Left lung (tissue), 10 donors: ENCODE data around the gene SBK1. TPM values are rescaled to one million over a fixed set of nuclear protein-coding genes. Genes with fewer than 3 reads are reported as not detected.
A peak's percentile ranks its signal among the peaks of the same experiment; 100 is the strongest.

Experiments used
- ATAC-seq: fragments of 200-7000 bp; cut with Tn5 transposase; one replicate; pipeline ENCODE4 v1.9.1; 2020; ENCODE audit warnings: moderate library complexity
- DNase-seq, 4 donors: peaks; one replicate each; pipeline ENCODE4 v3.0.0-alpha.2; 2013 to 2020
- H3K27ac ChIP-seq, 2 donors: fragments of 200-600 bp; sonication (generic) in 1 of 2; one replicate each; pipeline versions ENCODE4 v1.5.0 to v1.8.0; 2020 to 2021
- H3K27me3 ChIP-seq, 2 donors: fragments of 200-600 bp; sonication (generic) in 1 of 2; one replicate each; pipeline versions ENCODE4 v1.5.0 to v1.8.0; 2020 to 2021
- H3K36me3 ChIP-seq, 2 donors: fragments of 200-600 bp; sonication (generic) in 1 of 2; one replicate each; pipeline versions ENCODE4 v1.5.0 to v1.8.0; 2020 to 2021
- H3K4me1 ChIP-seq, 2 donors: fragments of 200-600 bp; one replicate each; pipeline ENCODE4 v1.8.0; 2021
- H3K4me3 ChIP-seq, 2 donors: fragments of 200-600 bp; sonication (generic) in 1 of 2; one replicate each; pipeline versions ENCODE4 v1.5.0 to v1.8.0; 2020 to 2021; ENCODE audit warnings: mild to moderate bottlenecking in 1 of 2
- H3K9me3 ChIP-seq, 2 donors: fragments of 200-600 bp; sonication (generic) in 1 of 2; one replicate each; pipeline versions ENCODE4 v1.5.0 to v1.8.0; 2020 to 2021
- intact Hi-C, 2 donors: fragments of 100-400 bp; cut with DNase I; formaldehyde crosslinking; loops; one replicate each; pipeline versions ENCODE4 v1.11.2 to v1.14.2; 2022
- polyA plus RNA-seq, 6 donors: library from polyadenylated mRNA; unstranded; fragments of 120-200 nt; gene quantifications; one replicate each; pipeline ENCODE4 v1.2.1, GENCODE V29; 2013; ENCODE audit not compliant: insufficient read length in 6 of 6
- total RNA-seq, 2 donors: library from RNA; stranded (reverse); fragmentation: NEBNext Ultra II Directional; extraction: Animal tissue kit (Norgen Biotek cat#: 25700); gene quantifications; one replicate each; pipeline ENCODE4 v1.2.1, GENCODE V29; 2021
- TF ChIP-seq, protein P1 (sequence below), 2 donors: fragments of 200-600 bp; sonication (generic) in 1 of 2; IDR thresholded peaks; one replicate each; pipeline versions ENCODE4 v1.5.0 to v1.8.0; 2021; ENCODE audit warnings: antibody characterized with exemption in 2 of 2
- donor health status: DM: no; HTN: yes; CAD: no.
- donor health status: DM: no; HTN: no; CAD: no.

The SBK1 gene
- total and polyA plus RNA-seq, 8 donors, result 1.7 to 16.4 (median 14.4) TPM

DNA sequence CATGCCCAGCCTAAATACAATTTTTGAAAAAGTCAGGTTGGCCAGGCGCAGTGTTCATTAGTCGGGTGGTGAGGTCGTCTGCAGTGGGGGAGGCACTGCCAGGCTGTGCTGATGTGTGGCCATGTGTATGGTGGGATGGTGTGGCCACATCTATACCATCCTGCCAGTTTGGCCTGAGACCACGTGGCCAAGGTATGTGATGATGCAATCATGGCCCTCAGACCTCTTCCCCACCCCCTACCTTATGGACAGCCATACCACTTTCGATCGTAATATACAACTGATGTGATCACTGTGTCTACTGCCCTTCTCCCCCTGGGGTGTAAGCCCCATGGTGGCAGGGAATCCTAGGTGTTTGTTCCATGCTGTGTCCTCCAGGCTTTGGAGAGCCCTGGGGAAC is 23.7 kb downstream of the SBK1 start:
- Histone ChIP-seq H3K4me3 (no peak overlapping the region), H3K36me3 (no peaks in the 10 kb centered on the region), H3K4me1 (no peaks in the 10 kb centered on the region), H3K27ac (no peak overlapping the region), H3K27me3 (no peaks in the 10 kb centered on the region), H3K9me3 (no peaks in the 10 kb centered on the region)
- DNase-seq, result no peak
- TF ChIP-seq, protein P1, sequence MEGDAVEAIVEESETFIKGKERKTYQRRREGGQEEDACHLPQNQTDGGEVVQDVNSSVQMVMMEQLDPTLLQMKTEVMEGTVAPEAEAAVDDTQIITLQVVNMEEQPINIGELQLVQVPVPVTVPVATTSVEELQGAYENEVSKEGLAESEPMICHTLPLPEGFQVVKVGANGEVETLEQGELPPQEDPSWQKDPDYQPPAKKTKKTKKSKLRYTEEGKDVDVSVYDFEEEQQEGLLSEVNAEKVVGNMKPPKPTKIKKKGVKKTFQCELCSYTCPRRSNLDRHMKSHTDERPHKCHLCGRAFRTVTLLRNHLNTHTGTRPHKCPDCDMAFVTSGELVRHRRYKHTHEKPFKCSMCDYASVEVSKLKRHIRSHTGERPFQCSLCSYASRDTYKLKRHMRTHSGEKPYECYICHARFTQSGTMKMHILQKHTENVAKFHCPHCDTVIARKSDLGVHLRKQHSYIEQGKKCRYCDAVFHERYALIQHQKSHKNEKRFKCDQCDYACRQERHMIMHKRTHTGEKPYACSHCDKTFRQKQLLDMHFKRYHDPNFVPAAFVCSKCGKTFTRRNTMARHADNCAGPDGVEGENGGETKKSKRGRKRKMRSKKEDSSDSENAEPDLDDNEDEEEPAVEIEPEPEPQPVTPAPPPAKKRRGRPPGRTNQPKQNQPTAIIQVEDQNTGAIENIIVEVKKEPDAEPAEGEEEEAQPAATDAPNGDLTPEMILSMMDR (IDR thresholded peaks at IDR 0.05), result no peak
- intact Hi-C loops, result no loop called here
- ATAC-seq, result no peak

DNA sequence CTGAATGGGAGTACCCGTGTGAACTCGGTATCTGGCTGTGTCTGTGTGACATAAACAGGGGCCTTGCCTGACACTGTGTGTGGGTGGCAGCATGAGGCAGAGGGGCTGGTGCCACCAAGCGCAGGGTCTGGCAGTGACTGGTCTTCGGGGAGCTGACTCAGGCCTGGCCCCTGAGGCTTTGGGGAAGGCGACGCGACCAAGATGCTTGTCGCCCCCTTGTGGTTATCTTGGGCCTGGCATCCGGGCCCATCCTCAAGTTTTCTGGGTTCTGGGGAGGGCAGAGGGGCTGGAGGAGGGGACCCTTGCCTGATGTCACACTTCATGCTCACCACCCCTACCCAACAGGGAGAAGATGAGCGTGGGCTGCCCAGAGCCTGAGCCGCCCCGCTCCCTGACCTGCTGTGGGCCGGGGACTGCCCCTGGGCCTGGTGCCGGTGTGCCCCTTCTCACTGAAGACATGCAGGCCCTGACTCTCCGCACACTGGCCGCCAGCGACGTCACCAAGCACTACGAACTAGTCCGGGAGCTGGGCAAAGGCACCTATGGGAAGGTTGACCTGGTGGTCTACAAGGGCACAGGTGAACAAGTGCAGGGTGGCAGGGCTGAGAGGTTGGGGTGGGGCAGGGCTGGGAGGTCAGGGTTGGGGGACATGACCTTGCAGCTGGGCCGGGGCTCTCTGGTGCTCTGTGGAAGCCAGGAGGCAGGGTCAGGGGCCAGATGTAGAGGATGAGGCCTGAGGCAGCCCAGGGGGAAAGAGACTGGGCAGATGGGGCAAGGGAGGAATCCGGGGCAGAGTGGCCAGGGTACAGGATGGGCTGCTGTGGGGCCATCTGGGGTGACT is 24.9 kb downstream of the SBK1 start:
- Histone ChIP-seq H3K4me3 (no peak overlapping the region), H3K9me3 (no peaks in the 10 kb centered on the region), H3K36me3 (no peaks in the 10 kb centered on the region), H3K27me3 (no peaks in the 10 kb centered on the region), H3K27ac (no peak overlapping the region), H3K4me1 (no peaks in the 10 kb centered on the region)
- intact Hi-C loops, result no loop called here
- ATAC-seq (peak; percentile 83), DNase-seq (peak in 2 of 4 donors; percentile 51 to 84)
- TF ChIP-seq, protein P1 (IDR thresholded peaks at IDR 0.05), result peak; percentile 83 to 85

DNA sequence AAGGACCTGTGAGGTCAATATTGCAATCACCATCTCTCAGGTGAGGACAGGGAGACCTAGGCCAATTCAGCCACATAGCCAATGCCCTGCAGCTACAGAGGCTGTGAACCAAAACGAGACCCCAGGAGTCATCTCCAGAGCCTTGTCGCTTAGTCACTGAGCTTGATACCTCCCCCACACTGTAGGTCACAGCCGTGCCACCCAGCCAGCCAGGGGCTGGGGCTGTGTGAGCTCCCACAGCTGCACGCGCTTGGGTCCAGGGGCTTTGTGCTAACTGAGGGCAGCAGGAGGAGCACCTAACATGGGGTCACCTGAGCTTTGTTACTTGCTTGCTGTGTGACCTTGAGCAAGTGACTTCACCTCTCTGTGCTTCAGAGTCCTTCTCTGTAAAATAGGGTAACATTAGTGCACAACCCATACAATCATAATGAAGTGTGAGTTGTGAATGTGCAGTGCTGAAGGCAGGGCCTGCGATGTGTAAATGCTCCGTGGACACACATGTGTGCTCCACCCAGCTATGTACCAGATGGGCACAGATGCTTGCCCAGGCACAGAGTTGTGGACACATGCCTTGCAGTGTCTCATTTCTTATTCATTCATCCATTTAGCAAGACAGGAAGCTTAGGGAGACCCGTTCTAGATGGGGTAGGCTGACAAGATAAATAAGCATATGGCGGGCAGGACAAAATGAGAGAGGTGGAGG is 25.9 kb downstream of the SBK1 start:
- Histone ChIP-seq H3K27ac (no peak overlapping the region), H3K9me3 (no peaks in the 10 kb centered on the region), H3K4me1 (no peaks in the 10 kb centered on the region), H3K36me3 (no peaks in the 10 kb centered on the region), H3K27me3 (no peaks in the 10 kb centered on the region), H3K4me3 (no peak overlapping the region)
- no peak for DNase-seq
- TF ChIP-seq, protein P1 (IDR thresholded peaks at IDR 0.05), result no peak
- no peak for ATAC-seq
- intact Hi-C loops, result no loop called here

DNA sequence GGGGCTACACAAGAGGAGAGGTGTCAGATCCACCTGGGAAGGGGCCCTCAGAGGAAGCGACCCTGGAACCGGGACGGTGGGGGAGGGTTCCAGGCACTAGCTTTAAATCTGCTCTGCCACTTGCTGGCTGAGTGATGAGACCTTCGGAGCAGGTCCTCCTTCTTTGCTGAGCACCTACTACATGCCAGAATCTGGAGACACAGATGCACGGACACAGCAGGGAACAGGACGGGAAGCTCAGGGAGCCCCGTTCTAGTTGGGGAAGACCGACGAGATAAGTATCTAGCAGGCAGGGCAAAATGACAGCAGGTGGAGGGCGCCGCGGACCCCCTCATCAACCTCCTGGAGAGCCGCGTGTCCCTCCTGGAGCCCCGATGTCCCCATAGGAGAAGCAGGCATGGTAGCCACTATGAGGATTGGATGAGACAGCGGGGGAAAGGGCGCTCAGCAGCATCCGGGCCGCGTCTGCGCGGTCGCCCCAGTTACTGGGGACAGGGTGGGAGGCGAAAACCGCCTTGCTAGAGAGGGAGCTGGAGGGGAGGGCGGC is 27.2 kb downstream of the SBK1 start:
- intact Hi-C loops, result no loop called here
- no peak for ATAC-seq

More for the DNA sequence above, 27.2 kb downstream of the SBK1 start:
- Histone ChIP-seq H3K4me3 (no peak overlapping the region), H3K9me3 (no peaks in the 10 kb centered on the region), H3K36me3 (no peaks in the 10 kb centered on the region), H3K4me1 (no peaks in the 10 kb centered on the region), H3K27me3 (no peaks in the 10 kb centered on the region), H3K27ac (no peak overlapping the region)
- no peak for DNase-seq
- TF ChIP-seq, protein P1 (IDR thresholded peaks at IDR 0.05), result no peak
